CD14-positive monocyte (primary cell): Measurements from ENCODE around the gene GRXCR2. TPM values are rescaled to one million over a fixed set of nuclear protein-coding genes. Genes with fewer than 3 reads are reported as not detected.
"Not testable (repeated sequence)": the region's sequence is repeated elsewhere in the genome, so short reads cannot be mapped to it uniquely, and the experiment has no call there.

Experiments
- DNase-seq, 3 donors: peaks; one replicate each; pipeline ENCODE4 v3.0.0-alpha.2; 2011 to 2022
- H2AFZ ChIP-seq: 2 replicates; pipeline ENCODE4 v1.6.0; 2012; ENCODE audit warnings: mild to moderate bottlenecking, low read depth, low read length, inconsistent platforms; ENCODE audit not compliant: insufficient read depth, poor library complexity, severe bottlenecking
- H3K27ac ChIP-seq, 2 donors: 1 replicate in 1 of 2; 2 replicates in 1 of 2; pipeline ENCODE4 v1.5.1; 2012 to 2013; ENCODE audit warnings: low read length in 2 of 2, control low read depth in 1 of 2, inconsistent platforms in 1 of 2, low read depth in 1 of 2, mild to moderate bottlenecking in 1 of 2
- H3K27me3 ChIP-seq, 2 donors: one replicate each; pipeline versions ENCODE4 v1.6.0 to v1.6.1; 2011 to 2013; ENCODE audit warnings: low read length in 2 of 2; ENCODE audit not compliant: control insufficient read depth in 2 of 2, insufficient read depth in 2 of 2
- H3K36me3 ChIP-seq, 2 donors: replicated peaks in 1 of 2; 1 replicate in 1 of 2; 2 replicates in 1 of 2; pipeline versions ENCODE4 v1.5.1 to v1.6.1; 2012 to 2013; ENCODE audit warnings: low read length in 2 of 2, control low read depth in 1 of 2, inconsistent platforms in 1 of 2, mild to moderate bottlenecking in 1 of 2; ENCODE audit not compliant: insufficient read depth in 2 of 2, control insufficient read depth in 1 of 2
- H3K4me1 ChIP-seq, 2 donors: 1 replicate in 1 of 2; 2 replicates in 1 of 2; pipeline versions ENCODE4 v1.5.1 to v1.6.1; 2012 to 2013; ENCODE audit warnings: low read length in 2 of 2, control low read depth in 1 of 2, inconsistent platforms in 1 of 2, mild to moderate bottlenecking in 1 of 2, moderate library complexity in 1 of 2; ENCODE audit not compliant: insufficient read depth in 2 of 2, control insufficient read depth in 1 of 2
- H3K4me2 ChIP-seq: replicated peaks from 2 replicates; pipeline ENCODE3; 2012; ENCODE audit warnings: low read length, moderate library complexity, mild to moderate bottlenecking; ENCODE audit not compliant: poor library complexity, severe bottlenecking; ENCODE audit errors: extremely low read depth
- H3K4me3 ChIP-seq, 3 experiments: fragments of 200-600 bp in 1 of 3; sonication (generic) in 1 of 3; replicated peaks in 1 of 3; 1 replicate in 2 of 3; 2 replicates in 1 of 3; pipeline ENCODE4 v1.5.1; 2011 to 2013; ENCODE audit warnings: low read length in 3 of 3, mild to moderate bottlenecking in 3 of 3, control low read depth in 2 of 3, low read depth in 2 of 3, inconsistent platforms in 1 of 3, moderate library complexity in 1 of 3
- H3K79me2 ChIP-seq: 2 replicates; pipeline ENCODE4 v1.6.0; 2012; ENCODE audit warnings: mild to moderate bottlenecking, control low read depth, inconsistent platforms, low read length, moderate library complexity; ENCODE audit not compliant: insufficient read depth
- H3K9ac ChIP-seq: 2 replicates; pipeline ENCODE4 v1.6.0; 2017; ENCODE audit warnings: low read length, mild to moderate bottlenecking; ENCODE audit not compliant: insufficient read depth, poor library complexity, severe bottlenecking
- H3K9me3 ChIP-seq, 2 donors: replicated peaks in 1 of 2; 1 replicate in 1 of 2; 2 replicates in 1 of 2; pipeline versions ENCODE4 v1.5.1 to v1.6.1; 2012 to 2013; ENCODE audit warnings: low read length in 2 of 2, control low read depth in 1 of 2; ENCODE audit not compliant: control insufficient read depth in 1 of 2, insufficient read depth in 1 of 2
- H4K20me1 ChIP-seq: 2 replicates; pipeline ENCODE4 v1.6.0; 2012; ENCODE audit warnings: mild to moderate bottlenecking, low read length, control low read depth, moderate library complexity; ENCODE audit not compliant: insufficient read depth
- H3K27ac Mint-ChIP-seq, 7 donors: one replicate each; pipeline ENCODE4 v1.8.0; 2020; ENCODE audit warnings: mild to moderate bottlenecking in 7 of 7, mixed read lengths in 7 of 7, moderate library complexity in 6 of 7, inconsistent platforms in 2 of 7
- H3K27me3 Mint-ChIP-seq, 3 donors: one replicate each; pipeline ENCODE4 v1.8.0; 2021 to 2022; ENCODE audit warnings: low read depth in 3 of 3, mild to moderate bottlenecking in 3 of 3, mixed read lengths in 3 of 3, moderate library complexity in 3 of 3, inconsistent platforms in 1 of 3
- H3K36me3 Mint-ChIP-seq, 2 donors: one replicate each; pipeline ENCODE4 v1.8.0; 2020; ENCODE audit warnings: mixed read lengths in 2 of 2, inconsistent platforms in 1 of 2, mild to moderate bottlenecking in 1 of 2
- H3K4me1 Mint-ChIP-seq: one replicate; pipeline ENCODE4 v1.8.0; 2020; ENCODE audit warnings: mild to moderate bottlenecking, mixed read lengths
- H3K4me3 Mint-ChIP-seq, 2 donors: one replicate each; pipeline ENCODE4 v1.8.0; 2020; ENCODE audit warnings: mild to moderate bottlenecking in 2 of 2, mixed read lengths in 2 of 2, moderate library complexity in 1 of 2
- H3K9me3 Mint-ChIP-seq, 7 donors: one replicate each; pipeline ENCODE4 v1.8.0; 2020 to 2022; ENCODE audit warnings: mixed read lengths in 7 of 7, mild to moderate bottlenecking in 6 of 7, moderate library complexity in 6 of 7, inconsistent platforms in 2 of 7
- CTCF ChIP-seq: fragments of 200-600 bp; IDR thresholded peaks from one replicate; pipeline ENCODE4 v1.8.0; 2022; ENCODE audit warnings: antibody characterized with exemption, mild to moderate bottlenecking
- WGBS: methylation state at CpG from one replicate; pipeline ENCODE4 v1.1.5; 2013; ENCODE audit warnings: missing lambda C conversion rate; ENCODE audit not compliant: insufficient coverage; 5-methylcytosine and 5-hydroxymethylcytosine counted together
- intact Hi-C, 2 donors: fragments of 100-400 bp; cut with micrococcal nuclease; formaldehyde crosslinking; loops; one replicate each; pipeline versions ENCODE4 v1.15.0 to v1.15.1; 2023
- polyA plus RNA-seq, 3 donors: library from polyadenylated mRNA; depleted of rRNA in 1 of 3; unstranded in 2 of 3; stranded (reverse) in 1 of 3; fragments of 300-500 nt in 2 of 3; fragments of >200 nt in 1 of 3; fragmentation: Illumina TruSeq in 2 of 3; gene quantifications; 1 replicate in 2 of 3; 2 replicates in 1 of 3; pipeline ENCODE4 v1.2.3, GENCODE V29; 2012 to 2021

GRXCR2 gene
- polyA plus RNA-seq, 3 donors = not detected

GRCh38 chr5:145867806-145868205 lies 5.0 kb downstream of the GRXCR2 start:
- Histone ChIP-seq H4K20me1 (no peaks in the 10 kb centered on the region), H3K4me2 (no peak overlapping the region), H3K27me3 (no peaks in the 10 kb centered on the region), H3K36me3 (no peaks in the 10 kb centered on the region), H3K79me2 (no peaks in the 10 kb centered on the region), H3K9ac (no peak overlapping the region), H3K27ac (no peak overlapping the region), H3K9me3 (no peaks in the 10 kb centered on the region), H3K4me3 (no peak overlapping the region), H3K4me1 (no peaks in the 10 kb centered on the region), H2AFZ (no peak overlapping the region)
- no peak for TF ChIP-seq CTCF
- H3K9me3 Mint-ChIP-seq = peaks cover 0 to 3% (median 0%) of the 10 kb centered on the region in 7 donors
- no peak overlapping the region for H3K27ac Mint-ChIP-seq
- no peak overlapping the region for H3K4me3 Mint-ChIP-seq
- WGBS = no CpG with 5 or more reads among the region's 1 CpG
- no peaks in the 10 kb centered on the region for H3K36me3 Mint-ChIP-seq
- peaks cover 3% of the 10 kb centered on the region for H3K4me1 Mint-ChIP-seq
- H3K27me3 Mint-ChIP-seq = peaks cover 0 to 4% (median 0%) of the 10 kb centered on the region in 3 donors
- intact Hi-C loops = no loop called here
- DNase-seq = no peak

DNA sequence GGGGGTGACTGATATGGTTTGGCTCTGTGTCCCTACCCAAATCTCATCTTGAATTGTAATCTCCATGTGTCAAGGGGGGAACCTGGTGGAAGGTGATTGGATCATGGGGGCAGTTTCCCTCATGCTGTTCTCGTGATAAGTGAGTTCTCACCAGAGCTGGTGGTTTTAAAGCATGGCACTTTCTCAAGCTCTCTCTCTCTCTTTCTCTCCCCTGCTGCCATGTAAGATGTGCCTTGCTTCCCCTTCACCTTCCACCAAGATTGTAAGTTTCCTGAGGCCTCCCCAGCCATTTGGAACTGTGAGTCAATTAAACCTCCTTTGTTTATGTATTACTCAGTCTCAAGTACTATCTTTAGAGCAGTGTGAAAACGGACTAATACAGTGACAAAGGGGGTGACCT lies 8.4 kb downstream of the GRXCR2 start:
- H3K27me3 ChIP-seq, H3K27ac ChIP-seq, H3K9ac ChIP-seq, H3K27ac Mint-ChIP-seq, H4K20me1 ChIP-seq, H3K27me3 Mint-ChIP-seq, H3K4me2 ChIP-seq, H3K36me3 ChIP-seq, H3K4me1 Mint-ChIP-seq, H3K4me3 Mint-ChIP-seq, H3K9me3 ChIP-seq, H3K4me3 ChIP-seq, DNase-seq, intact Hi-C loops, H3K79me2 ChIP-seq, H3K4me1 ChIP-seq, H2AFZ ChIP-seq, H3K9me3 Mint-ChIP-seq, H3K36me3 Mint-ChIP-seq: not testable (repeated sequence)
- no CpG with 5 or more reads among the region's 2 CpGs for WGBS
